HG03342 (cell line): Measurements from ENCODE around the gene MC5R.
"Not testable (repeated sequence)": the region's sequence is repeated elsewhere in the genome, so short reads cannot be mapped to it uniquely, and the experiment has no call there.

Source experiments
- ATAC-seq: cut with Tn5 transposase; IDR thresholded peaks from one replicate; pipeline ENCODE4 v1.9.1; 2021; ENCODE audit warnings: mild to moderate bottlenecking, moderate library complexity; ENCODE audit not compliant: unreplicated experiment

MC5R gene

DNA sequence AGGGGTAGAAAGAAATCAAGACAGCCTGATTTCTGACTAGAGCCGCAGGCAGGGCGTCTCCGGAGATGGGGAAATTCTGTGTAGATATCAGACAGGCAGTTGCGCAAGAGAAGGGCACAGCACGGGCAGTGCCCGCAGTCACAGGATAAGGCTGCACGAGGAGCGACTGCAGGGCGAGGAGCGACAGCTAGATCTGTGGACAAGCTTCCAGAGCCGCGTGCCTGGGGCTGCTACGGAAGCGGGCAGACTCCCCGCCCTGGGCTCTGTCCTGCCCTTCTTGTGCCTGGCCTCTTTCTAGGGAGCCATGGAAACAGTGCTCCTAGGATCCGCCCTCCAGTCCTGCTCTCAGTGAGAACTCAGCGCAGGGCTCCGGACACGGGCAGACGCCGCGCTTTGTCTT lies 12.6 kb downstream of the MC5R start:
- ATAC-seq, result no peak

DNA sequence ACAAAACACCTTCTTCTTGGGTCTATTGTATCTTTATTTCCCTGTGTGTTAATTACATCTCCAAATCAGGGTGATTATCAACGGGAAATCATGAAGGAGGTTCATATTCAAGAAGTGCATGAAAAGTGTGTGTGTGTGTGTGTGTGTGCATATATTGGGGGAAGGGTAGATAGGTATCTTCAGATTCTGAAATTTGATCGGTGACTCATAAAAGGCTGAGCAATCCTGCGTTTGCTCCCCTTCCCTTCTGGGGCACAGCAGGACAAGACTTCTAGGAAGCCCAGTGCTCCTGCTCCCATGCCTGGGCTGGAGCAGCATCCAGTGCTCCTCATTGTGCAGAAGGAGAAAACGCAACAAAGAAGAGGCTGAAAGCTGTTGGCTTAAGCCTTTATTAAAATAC lies 25.8 kb downstream of the MC5R start:
- ATAC-seq, result no peak

DNA sequence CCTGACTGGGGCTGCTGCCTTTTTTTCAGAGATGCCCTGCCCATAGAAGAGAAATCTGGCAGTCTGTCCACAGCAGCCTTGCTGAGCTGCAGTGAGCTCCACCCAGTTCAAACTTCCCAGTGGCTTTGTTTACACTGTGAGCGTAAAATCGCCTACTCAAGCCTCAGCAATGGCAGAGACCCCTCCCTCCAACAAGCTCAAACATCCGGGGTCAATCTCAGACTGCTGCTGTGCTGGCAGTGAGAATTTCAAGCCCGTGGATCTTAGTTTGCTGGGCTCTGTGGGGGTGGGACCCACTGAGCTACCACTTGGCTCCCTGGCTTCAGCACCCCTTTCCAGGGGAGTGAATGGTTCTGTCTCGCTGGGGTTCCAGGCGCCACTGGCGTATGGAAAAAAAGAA lies 38.9 kb downstream of the MC5R start:
- ATAC-seq, result not testable (repeated sequence)

DNA sequence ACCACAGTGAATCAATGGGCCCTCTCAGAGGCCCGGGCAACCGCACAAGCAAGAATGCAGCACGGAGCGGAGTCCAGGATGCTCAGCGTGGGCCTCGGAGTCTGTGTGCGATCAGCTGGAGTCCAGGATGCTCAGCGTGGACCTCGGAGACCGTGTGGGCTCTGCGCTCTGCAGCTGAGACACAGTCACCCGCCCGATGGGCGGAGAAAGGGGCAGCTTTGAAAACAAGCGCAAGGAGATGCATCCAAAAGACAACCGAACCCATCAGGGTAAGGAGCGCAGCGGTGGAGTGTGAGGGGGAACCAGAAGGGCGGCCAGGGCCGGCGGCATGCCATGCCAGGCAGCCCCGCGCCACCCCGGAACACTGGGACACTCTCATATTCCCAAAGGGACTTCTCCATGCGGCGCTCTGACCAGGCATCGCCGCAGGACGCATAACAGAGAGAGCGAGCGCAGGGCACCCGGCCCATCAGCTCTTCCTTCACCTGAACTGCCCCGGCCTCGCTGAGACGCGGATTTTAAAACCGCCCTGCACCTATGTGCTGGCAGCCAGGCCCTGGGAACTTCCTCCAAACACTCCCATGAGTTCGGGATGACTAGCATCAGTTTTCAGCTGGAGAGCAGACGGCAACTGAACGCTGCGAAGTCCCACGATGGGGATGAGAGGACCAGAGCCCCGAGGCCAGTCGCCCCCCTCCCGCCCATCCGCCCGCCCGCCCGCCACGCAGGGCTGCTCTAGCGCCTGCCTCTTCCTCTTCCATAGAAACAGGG lies 44.7 kb downstream of the MC5R start:
- no peak for ATAC-seq

DNA sequence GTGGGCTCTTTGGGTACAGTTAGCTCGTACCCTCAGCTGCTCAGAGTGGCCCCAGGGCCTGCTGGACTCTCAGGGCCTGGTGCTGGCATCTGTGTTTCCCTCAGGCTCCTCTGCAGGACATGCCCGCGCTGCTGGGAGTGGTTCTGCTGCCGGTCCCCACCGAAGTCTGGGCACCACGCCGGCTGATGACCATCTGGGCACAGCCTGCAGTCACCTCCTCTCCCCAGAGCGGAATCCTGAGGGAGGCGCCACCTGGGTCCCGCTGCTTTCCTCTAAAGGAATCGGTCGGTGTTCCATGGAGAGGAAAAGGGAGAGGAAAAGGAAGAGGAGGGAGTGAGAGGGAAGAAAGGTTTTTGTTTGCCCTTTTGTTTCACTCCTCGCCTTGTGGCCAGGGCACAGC lies 47.8 kb downstream of the MC5R start:
- ATAC-seq, result no peak

DNA sequence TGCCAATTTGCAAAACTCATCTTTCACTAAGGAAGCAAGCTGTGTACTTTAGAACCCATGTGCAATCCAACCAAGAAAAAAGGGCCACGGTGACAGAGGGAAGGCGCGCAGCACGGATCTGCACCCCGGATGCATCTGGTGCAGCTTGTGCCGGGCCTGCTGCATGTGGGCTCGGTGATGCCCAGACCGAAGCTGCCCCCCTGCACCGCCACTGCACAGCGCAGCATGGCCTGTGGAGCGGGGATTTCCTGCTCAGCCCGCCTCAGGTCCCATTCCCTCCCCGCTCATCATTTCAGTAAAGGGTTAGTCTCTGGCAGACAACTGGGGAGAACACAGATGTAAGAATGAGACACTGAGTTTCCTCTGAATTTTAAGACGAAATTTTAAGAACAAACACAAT lies 48.4 kb downstream of the MC5R start:
- no peak for ATAC-seq

DNA sequence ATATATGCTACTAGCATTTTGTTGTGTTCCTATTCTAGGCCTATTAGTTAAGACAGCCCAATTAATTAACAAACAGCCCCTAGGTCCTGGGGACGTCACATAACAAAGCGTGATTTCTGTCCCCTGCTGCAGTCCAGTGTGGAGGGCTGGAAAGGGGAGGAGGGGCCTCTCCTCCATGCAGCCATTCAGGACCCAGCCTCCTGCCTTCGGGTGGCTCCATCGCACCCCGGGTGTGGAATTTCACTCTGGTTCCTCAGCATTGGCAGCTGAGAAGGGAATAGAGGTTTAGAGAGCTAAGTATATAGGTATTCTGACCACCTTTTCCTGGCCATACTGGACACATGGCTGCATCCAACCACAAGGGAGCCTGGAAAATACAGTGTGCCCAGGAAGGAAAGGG lies 49.0 kb downstream of the MC5R start:
- ATAC-seq, result no peak

DNA sequence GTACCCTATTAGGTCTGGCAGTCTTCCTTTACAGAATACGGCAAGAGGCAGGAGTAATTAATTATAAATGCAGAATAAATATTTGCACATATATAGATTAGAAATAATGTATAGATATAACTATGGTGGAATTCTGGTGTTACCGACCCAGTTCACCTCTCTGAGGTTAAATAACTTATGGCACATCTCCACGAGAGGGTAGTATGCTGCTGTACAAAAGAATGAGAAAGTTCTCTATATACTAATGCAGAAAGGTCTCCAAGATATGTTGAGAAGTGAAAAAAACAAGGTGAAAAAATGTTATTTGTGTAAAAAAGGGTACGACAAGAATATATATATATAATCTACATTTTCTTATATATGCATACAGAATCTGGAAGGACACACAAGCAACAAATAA lies 50.6 kb downstream of the MC5R start:
- no peak for ATAC-seq
